GM18951 (cell line): ENCODE measurements around the gene DMGDH.

Experiments
- POLR2A ChIP-seq: IDR thresholded peaks from 4 replicates; pipeline ENCODE4 v1.6.1; 2011; ENCODE audit warnings: mild to moderate bottlenecking; ENCODE audit not compliant: insufficient read length, insufficient read depth; ENCODE audit errors: extremely low read depth
- in situ Hi-C: fragments of 300-500 bp; cut with MboI; formaldehyde crosslinking; loops from one replicate; pipeline ENCODE4 v1.12.0; 2022; ENCODE audit warnings: low sequenced_read_pairs, mixed read lengths, inconsistent platforms; ENCODE audit not compliant: unreplicated experiment

Gene DMGDH

GRCh38 chr5:78968781-78969180, 100.7 kb downstream of the DMGDH start:
- no peak for TF ChIP-seq POLR2A
- in situ Hi-C loops = no loop called here

- TF ChIP-seq POLR2A = no peak
- in situ Hi-C loops = no loop called here
Observed at GRCh38 chr5:78964889-78965288, 104.6 kb downstream of the DMGDH start.

- no peak for TF ChIP-seq POLR2A
- in situ Hi-C loops = no loop called here
Observed at GRCh38 chr5:78961743-78962142, 107.7 kb downstream of the DMGDH start.

GRCh38 chr5:78959767-78960166, 109.7 kb downstream of the DMGDH start:
- no peak for TF ChIP-seq POLR2A
- in situ Hi-C loops = no loop called here

- no peak for TF ChIP-seq POLR2A
- in situ Hi-C loops = no loop called here
Observed at GRCh38 chr5:78958672-78959445, 110.6 kb downstream of the DMGDH start.

- no peak for TF ChIP-seq POLR2A
- in situ Hi-C loops = no loop called here
Observed at GRCh38 chr5:78956901-78957300, 112.6 kb downstream of the DMGDH start.

- TF ChIP-seq POLR2A = no peak
- in situ Hi-C loops = no loop called here
Observed at GRCh38 chr5:78953092-78953800, 116.2 kb downstream of the DMGDH start.
